H1 (cell line): ENCODE results near the gene AMH. TPM values are rescaled to one million over a fixed set of nuclear protein-coding genes. Genes with fewer than 3 reads are reported as not detected.
A peak's percentile ranks its signal among the peaks of the same experiment; 100 is the strongest.

ENCODE experiments used
- CEBPB ChIP-seq: IDR thresholded peaks from 2 replicates; pipeline ENCODE4 v1.6.1; 2012; ENCODE audit warnings: low read depth, low read length
- CTCF ChIP-seq, 3 experiments: IDR thresholded peaks; 1 replicate in 2 of 3; 2 replicates in 1 of 3; pipeline versions ENCODE4 v1.5.1 to v1.6.1; 2011; ENCODE audit warnings: low read length in 3 of 3, mild to moderate bottlenecking in 3 of 3, inconsistent platforms in 2 of 3, low read depth in 1 of 3, moderate library complexity in 1 of 3; ENCODE audit not compliant: insufficient read depth in 1 of 3; ENCODE audit errors: control extremely low read depth in 1 of 3
- NRF1 ChIP-seq: IDR thresholded peaks from 2 replicates; pipeline ENCODE4 v1.6.1; 2011; ENCODE audit warnings: mild to moderate bottlenecking, low read depth, low read length, improper control_type of control experiment
- RFX5 ChIP-seq: IDR thresholded peaks from 2 replicates; pipeline ENCODE4 v1.6.1; 2011; ENCODE audit warnings: low read depth, low read length, improper control_type of control experiment, borderline replicate concordance
- polyA plus RNA-seq, 7 experiments: library from polyadenylated mRNA; depleted of rRNA in 3 of 7; stranded (reverse) in 5 of 7; unstranded in 2 of 7; fragments of >200 nt in 5 of 7; fragments of 200-250 nt in 2 of 7; gene quantifications; 1 replicate in 5 of 7; 2 replicates in 1 of 7; 4 replicates in 1 of 7; pipeline versions ENCODE4 v1.2.1 to v1.2.3, GENCODE V29; 2011 to 2013; ENCODE audit warnings: missing spikeins in 2 of 7, mixed read lengths in 2 of 7
- total RNA-seq: library from RNA; stranded (reverse); fragmentation: NEBNext Ultra II Directional; extraction: Animal tissue kit (Norgen Biotek cat#: 25700); gene quantifications from 2 replicates; pipeline ENCODE4 v1.2.1, GENCODE V29; 2021

AMH gene
- total and polyA plus RNA-seq, 2 of the 8 experiments (the other 6 are each of a cell fraction or from before 2014, with no cell fraction given), result 10.5 to 15.4 TPM

DNA sequence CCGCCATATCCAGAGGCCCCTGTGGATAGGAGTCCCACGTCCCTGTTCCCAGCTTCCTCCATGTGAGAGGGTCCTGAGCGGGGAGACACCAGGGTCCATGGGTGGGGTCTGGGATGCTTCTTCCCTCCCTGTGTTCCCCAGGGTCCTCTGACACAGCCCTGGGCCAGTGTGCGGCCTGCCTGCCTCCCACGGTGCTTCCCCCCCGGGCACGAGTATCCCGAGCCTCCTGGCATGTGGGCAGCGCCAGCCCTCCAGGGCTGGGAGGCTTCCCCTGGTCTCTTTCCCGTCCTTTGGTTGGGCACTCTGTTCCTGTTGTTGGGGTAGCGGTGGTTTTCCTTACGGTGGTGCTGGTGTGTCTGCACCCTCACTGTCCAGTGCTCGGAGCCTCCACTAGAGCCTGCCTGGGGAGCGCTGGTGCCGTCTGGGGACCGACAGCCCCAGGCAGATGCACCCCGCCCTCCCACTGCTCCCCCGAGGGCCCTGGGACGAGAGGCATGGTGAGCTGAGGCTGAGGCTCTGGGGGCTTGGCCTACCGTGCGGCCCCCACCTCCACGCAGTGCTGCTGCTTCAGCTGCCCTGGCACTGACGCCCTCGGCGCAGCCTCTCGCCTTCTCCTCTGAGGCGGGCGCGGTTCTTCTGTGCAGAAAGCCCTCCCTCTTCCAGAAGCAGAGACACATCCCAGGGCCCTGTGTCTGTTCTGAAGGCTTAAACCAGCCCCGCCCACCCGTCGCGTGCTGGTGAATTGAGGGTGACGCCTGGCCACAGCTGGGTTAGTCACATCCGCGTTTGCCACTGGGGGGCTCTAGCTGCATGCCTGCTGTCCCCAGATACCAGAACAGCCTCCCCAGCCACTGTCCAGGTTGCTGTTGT is 40.9 kb upstream of the AMH start (continued):
- TF ChIP-seq RFX5 (no peak), CTCF (IDR thresholded peaks at IDR 0.05; ENCODE audit: control extremely low read depth in 1 of 3, insufficient read depth in 1 of 3, low read depth in 1 of 3, low read length in 3 of 3) (peak; percentile 12 to 29 (median 21); a peak in 3 of 4 replicates), CEBPB (no peak), NRF1 (no peak)
